Neural cell (in vitro differentiated cells): ENCODE measurements around the gene PC. TPM values are rescaled to one million over a fixed set of nuclear protein-coding genes. Genes with fewer than 3 reads are reported as not detected.

Source experiments
- H2AFZ ChIP-seq: fragments of 200-600, 300-800 bp; sonication (generic), shearing (Covaris generic); 2 replicates; pipeline ENCODE4 v1.6.0; 2014; ENCODE audit warnings: low read depth, mild to moderate bottlenecking, antibody characterized with exemption, low read length, moderate library complexity
- H3F3A ChIP-seq: fragments of 200-600 bp; shearing (Covaris generic); 2 replicates; pipeline ENCODE4 v1.6.1; 2016; ENCODE audit warnings: mild to moderate bottlenecking, moderate library complexity, mixed read lengths, antibody characterized with exemption, low read length; ENCODE audit not compliant: insufficient read depth, poor library complexity, severe bottlenecking
- H3K27ac ChIP-seq: fragments of 200-600, 300-800 bp; sonication (generic), shearing (Covaris generic); 2 replicates; pipeline ENCODE4 v1.5.1; 2014; ENCODE audit warnings: mild to moderate bottlenecking, low read length, moderate library complexity
- H3K27me3 ChIP-seq: fragments of 300-800, 200-600 bp; sonication (generic), shearing (Covaris generic); 2 replicates; pipeline ENCODE4 v1.6.0; 2014; ENCODE audit warnings: mild to moderate bottlenecking, low read depth, low read length, moderate library complexity; ENCODE audit not compliant: insufficient read depth
- H3K36me3 ChIP-seq: fragments of 300-800, 200-600 bp; sonication (generic), shearing (Covaris generic); 2 replicates; pipeline ENCODE4 v1.5.1; 2014; ENCODE audit warnings: mild to moderate bottlenecking, antibody characterized with exemption, low read length, moderate library complexity; ENCODE audit not compliant: insufficient read depth
- H3K4me2 ChIP-seq: fragments of 300-800, 200-600 bp; sonication (generic), shearing (Covaris generic); 2 replicates; pipeline ENCODE4 v1.6.0; 2014; ENCODE audit warnings: mild to moderate bottlenecking, low read length
- H3K4me3 ChIP-seq: fragments of 300-800, 200-600 bp; sonication (generic), shearing (Covaris generic); 2 replicates; pipeline ENCODE4 v1.5.1; 2014; ENCODE audit warnings: mild to moderate bottlenecking, low read length, moderate library complexity
- H3K79me2 ChIP-seq: fragments of 200-600 bp; shearing (Covaris generic); replicated peaks from 2 replicates; pipeline ENCODE4 v1.6.0; 2014; ENCODE audit warnings: mild to moderate bottlenecking, low read length, moderate library complexity; ENCODE audit not compliant: insufficient read depth
- H3K9ac ChIP-seq: fragments of 300-800, 200-600 bp; sonication (generic), shearing (Covaris generic); 2 replicates; pipeline ENCODE4 v1.6.1; 2016; ENCODE audit warnings: mild to moderate bottlenecking, low read length, mixed read lengths
- H3K9me2 ChIP-seq: fragments of 200-600 bp; shearing (Covaris generic); 2 replicates; pipeline ENCODE4 v1.6.1; 2016; ENCODE audit warnings: mild to moderate bottlenecking, low read length, mixed read lengths; ENCODE audit not compliant: insufficient read depth
- H3K9me3 ChIP-seq: fragments of 200-600, 300-800 bp; sonication (generic), shearing (Covaris generic); 2 replicates; pipeline ENCODE4 v1.6.1; 2016; ENCODE audit warnings: mild to moderate bottlenecking, mixed run types, low read length, moderate library complexity, mixed read lengths
- H4K20me1 ChIP-seq: fragments of 200-600 bp; shearing (Covaris generic); 2 replicates; pipeline ENCODE4 v1.6.1; 2016; ENCODE audit warnings: mild to moderate bottlenecking, mixed run types; ENCODE audit not compliant: insufficient read depth
- CTCF ChIP-seq: fragments of 450-650 bp; IDR thresholded peaks from 2 replicates; pipeline ENCODE4 v1.5.1; 2014; ENCODE audit warnings: antibody characterized with exemption, mild to moderate bottlenecking, moderate library complexity; ENCODE audit not compliant: poor library complexity, severe bottlenecking
- EP300 ChIP-seq: fragments of 450-650 bp; conservative IDR thresholded peaks from 2 replicates; pipeline ENCODE4 v1.6.1; 2014; ENCODE audit warnings: antibody characterized with exemption, mild to moderate bottlenecking, moderate library complexity; ENCODE audit not compliant: poor library complexity, severe bottlenecking
- EZH2 ChIP-seq: fragments of 200-600, 300-800 bp; shearing (Covaris generic), sonication (generic); IDR thresholded peaks from 2 replicates; pipeline ENCODE4 v1.6.1; 2014; ENCODE audit warnings: antibody characterized with exemption, low read length, borderline replicate concordance, mild to moderate bottlenecking; ENCODE audit not compliant: insufficient read depth, poor library complexity, severe bottlenecking
- MXI1 ChIP-seq: fragments of 450-650 bp; conservative IDR thresholded peaks from 2 replicates; pipeline ENCODE4 v1.6.1; 2014; ENCODE audit warnings: antibody characterized with exemption, mild to moderate bottlenecking; ENCODE audit not compliant: poor library complexity, severe bottlenecking
- POLR2AphosphoS5 ChIP-seq: IDR thresholded peaks from 2 replicates; pipeline ENCODE4 v1.6.1; 2012
- RAD21 ChIP-seq: fragments of 450-650 bp; conservative IDR thresholded peaks from 2 replicates; pipeline ENCODE4 v1.6.1; 2014; ENCODE audit warnings: antibody characterized with exemption, mild to moderate bottlenecking, moderate library complexity
- SMC3 ChIP-seq: fragments of 450-650 bp; conservative IDR thresholded peaks from 2 replicates; pipeline ENCODE4 v1.6.1; 2014; ENCODE audit warnings: antibody characterized with exemption, mild to moderate bottlenecking, moderate library complexity; ENCODE audit not compliant: poor library complexity
- TAF1 ChIP-seq: IDR thresholded peaks from 2 replicates; pipeline ENCODE4 v1.6.1; 2012; ENCODE audit warnings: low read depth
- polyA plus RNA-seq: library from polyadenylated mRNA; depleted of rRNA; stranded (reverse); fragments of >200 nt; gene quantifications from 2 replicates; pipeline ENCODE4 v1.2.3, GENCODE V29; 2014
- TF ChIP-seq, protein P1 (sequence below): IDR thresholded peaks from 2 replicates; pipeline ENCODE4 v1.6.1; 2012; ENCODE audit warnings: borderline replicate concordance

PC gene
- polyA plus RNA-seq, 1 donor from 2014 or later, result 8.9 TPM

DNA sequence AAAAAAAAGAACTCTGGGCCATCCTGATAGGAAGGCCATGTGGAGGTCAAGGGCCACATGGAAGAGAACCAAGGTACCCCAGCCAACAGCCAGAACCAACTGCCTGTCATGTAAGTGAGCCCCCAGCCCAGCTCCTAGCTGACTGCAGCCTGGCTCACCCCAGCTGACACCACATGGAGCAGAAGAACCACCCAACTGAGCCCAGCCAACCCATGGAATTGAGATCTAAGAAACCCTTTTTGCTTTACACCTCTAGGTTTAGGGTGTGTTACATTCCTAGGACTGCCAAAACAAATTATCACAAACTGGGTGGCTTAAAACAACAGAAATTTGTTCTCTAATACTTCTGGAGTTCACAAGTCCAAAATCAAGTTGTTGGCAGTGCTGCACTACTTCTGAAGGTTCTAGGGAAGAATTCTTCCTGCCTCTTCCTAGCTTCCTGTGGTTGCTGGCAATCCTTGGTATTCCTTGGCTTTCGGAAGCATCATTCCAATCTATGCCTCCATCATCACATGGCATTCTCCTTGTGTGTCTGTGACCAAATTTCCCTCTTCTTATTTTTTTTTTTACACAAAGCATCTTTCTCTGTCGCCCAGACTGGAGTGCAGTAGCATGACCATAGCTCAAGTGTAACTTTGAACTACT, 21.3 kb upstream of the PC start:
- H3K27me3 ChIP-seq, result no peaks in the 10 kb centered on the region
- no peak overlapping the region for H3K4me2 ChIP-seq
- TF ChIP-seq SMC3 (no peak), CTCF (no peak), TAF1 (no peak), POLR2AphosphoS5 (no peak)
- H3K36me3 ChIP-seq, result no peaks in the 10 kb centered on the region
- H3K9me3 ChIP-seq, result no peaks in the 10 kb centered on the region
- H4K20me1 ChIP-seq, result no peaks in the 10 kb centered on the region
- no peak overlapping the region for H2AFZ ChIP-seq
- H3K4me3 ChIP-seq, result no peak overlapping the region
- no peak overlapping the region for H3K9ac ChIP-seq
- no peaks in the 10 kb centered on the region for H3K79me2 ChIP-seq
- H3F3A ChIP-seq, result no peaks in the 10 kb centered on the region
- H3K27ac ChIP-seq, result no peak overlapping the region
- H3K9me2 ChIP-seq, result no peaks in the 10 kb centered on the region

- no peaks in the 10 kb centered on the region for H3K9me3 ChIP-seq
Observed at GRCh38 chr11:66978717-66979116, 20.5 kb upstream of the PC start.

More at GRCh38 chr11:66978717-66979116, 20.5 kb upstream of the PC start:
- Histone ChIP-seq H3F3A (no peaks in the 10 kb centered on the region), H3K36me3 (no peaks in the 10 kb centered on the region), H3K4me2 (no peak overlapping the region), H2AFZ (no peak overlapping the region), H3K79me2 (no peaks in the 10 kb centered on the region), H3K27ac (no peak overlapping the region), H3K27me3 (no peaks in the 10 kb centered on the region), H4K20me1 (no peaks in the 10 kb centered on the region), H3K4me3 (no peak overlapping the region), H3K9me2 (no peaks in the 10 kb centered on the region), H3K9ac (no peak overlapping the region)
- TF ChIP-seq SMC3, result no peak
- TF ChIP-seq MXI1, result no peak
- TF ChIP-seq EZH2, result no peak
- TF ChIP-seq CTCF, result no peak
- TF ChIP-seq POLR2AphosphoS5, result no peak
- no peak for TF ChIP-seq EP300
- TF ChIP-seq, protein P1, sequence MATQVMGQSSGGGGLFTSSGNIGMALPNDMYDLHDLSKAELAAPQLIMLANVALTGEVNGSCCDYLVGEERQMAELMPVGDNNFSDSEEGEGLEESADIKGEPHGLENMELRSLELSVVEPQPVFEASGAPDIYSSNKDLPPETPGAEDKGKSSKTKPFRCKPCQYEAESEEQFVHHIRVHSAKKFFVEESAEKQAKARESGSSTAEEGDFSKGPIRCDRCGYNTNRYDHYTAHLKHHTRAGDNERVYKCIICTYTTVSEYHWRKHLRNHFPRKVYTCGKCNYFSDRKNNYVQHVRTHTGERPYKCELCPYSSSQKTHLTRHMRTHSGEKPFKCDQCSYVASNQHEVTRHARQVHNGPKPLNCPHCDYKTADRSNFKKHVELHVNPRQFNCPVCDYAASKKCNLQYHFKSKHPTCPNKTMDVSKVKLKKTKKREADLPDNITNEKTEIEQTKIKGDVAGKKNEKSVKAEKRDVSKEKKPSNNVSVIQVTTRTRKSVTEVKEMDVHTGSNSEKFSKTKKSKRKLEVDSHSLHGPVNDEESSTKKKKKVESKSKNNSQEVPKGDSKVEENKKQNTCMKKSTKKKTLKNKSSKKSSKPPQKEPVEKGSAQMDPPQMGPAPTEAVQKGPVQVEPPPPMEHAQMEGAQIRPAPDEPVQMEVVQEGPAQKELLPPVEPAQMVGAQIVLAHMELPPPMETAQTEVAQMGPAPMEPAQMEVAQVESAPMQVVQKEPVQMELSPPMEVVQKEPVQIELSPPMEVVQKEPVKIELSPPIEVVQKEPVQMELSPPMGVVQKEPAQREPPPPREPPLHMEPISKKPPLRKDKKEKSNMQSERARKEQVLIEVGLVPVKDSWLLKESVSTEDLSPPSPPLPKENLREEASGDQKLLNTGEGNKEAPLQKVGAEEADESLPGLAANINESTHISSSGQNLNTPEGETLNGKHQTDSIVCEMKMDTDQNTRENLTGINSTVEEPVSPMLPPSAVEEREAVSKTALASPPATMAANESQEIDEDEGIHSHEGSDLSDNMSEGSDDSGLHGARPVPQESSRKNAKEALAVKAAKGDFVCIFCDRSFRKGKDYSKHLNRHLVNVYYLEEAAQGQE, result no peak
- TF ChIP-seq TAF1, result no peak
- no peak for TF ChIP-seq RAD21
